ENCODE results near the gene MRPL27.

MRPL27 gene

GRCh38 chr17:50359005-50359699 lies 13.8 kb downstream of the MRPL27 start:
- no peaks in the 10 kb centered on the region for H3K27me3 ChIP-seq (ENCODE audit: control insufficient read depth in 3 of 3, insufficient read depth in 3 of 3, low read depth in 1 of 3, low read length in 3 of 3)
- H3K79me1 ChIP-seq (ENCODE audit: low read depth, low read length): peaks cover 13% of the 10 kb centered on the region
- peaks cover 49 to 69% of the 10 kb centered on the region in 2 donors for H3K36me3 ChIP-seq (replicated peaks in 1 of 2; ENCODE audit: control insufficient read depth in 2 of 2, insufficient read depth in 2 of 2, low read length in 2 of 2)
- H3K4me1 ChIP-seq (ENCODE audit: control insufficient read depth in 2 of 2, insufficient read depth in 1 of 2, low read depth in 1 of 2, low read length in 2 of 2): peaks cover 14 to 18% of the 10 kb centered on the region in 2 donors
- DNase-seq (ENCODE audit: low spot score): no peak
- no peak overlapping the region for H2BK120ac ChIP-seq (ENCODE audit: low read depth, low read length)
- H3K9me3 ChIP-seq (replicated peaks in 1 of 2; ENCODE audit: control insufficient read depth in 2 of 2, insufficient read depth in 1 of 2, low read depth in 1 of 2, low read length in 2 of 2): no peaks in the 10 kb centered on the region
- no peak overlapping the region for H2BK5ac ChIP-seq (ENCODE audit: low read length)
- no peak overlapping the region for H3K4ac ChIP-seq (ENCODE audit: low read length)
- H2AK5ac ChIP-seq (ENCODE audit: low read depth, low read length): no peak overlapping the region
- H4K91ac ChIP-seq (ENCODE audit: low read depth, low read length, poor library complexity): no peak overlapping the region
- H2BK12ac ChIP-seq (ENCODE audit: low read length): no peak overlapping the region
- peak overlapping the region; percentile 72 for H3K9ac ChIP-seq (ENCODE audit: low read depth, low read length, poor library complexity)
- H2BK15ac ChIP-seq (ENCODE audit: low read length): no peak overlapping the region
- no peak overlapping the region for H3K23ac ChIP-seq (ENCODE audit: low read depth, low read length, poor library complexity)
- no peak overlapping the region for H3K4me3 ChIP-seq (ENCODE audit: low read length in 2 of 2)
- no peak overlapping the region for H3K14ac ChIP-seq (ENCODE audit: low read length)
- no peak overlapping the region for H3K27ac ChIP-seq (replicated peaks; ENCODE audit: low read length)
- H3K18ac ChIP-seq (ENCODE audit: low read length): no peak overlapping the region
- no peak overlapping the region for H3K4me2 ChIP-seq (ENCODE audit: insufficient read depth, low read length, poor library complexity, severe bottlenecking)
- no peak overlapping the region for H2AFZ ChIP-seq (ENCODE audit: low read length)
- WGBS, 2 donors (ENCODE audit: extremely low coverage in 2 of 2, insufficient read length in 2 of 2, insufficient replicate concordance in 1 of 2): no CpG with 5 or more reads among the region's 5 CpGs
- no peak overlapping the region for H4K8ac ChIP-seq (ENCODE audit: low read depth, low read length)

GRCh38 chr17:50358177-50358576 lies 14.8 kb downstream of the MRPL27 start:
- Histone ChIP-seq H2BK12ac (ENCODE audit: low read length) (no peak overlapping the region), H2BK5ac (ENCODE audit: low read length) (no peak overlapping the region), H3K4me1 (ENCODE audit: control insufficient read depth in 2 of 2, insufficient read depth in 1 of 2, low read depth in 1 of 2, low read length in 2 of 2) (peaks cover 7 to 9% of the 10 kb centered on the region in 2 donors), H3K4me3 (ENCODE audit: low read length in 2 of 2) (no peak overlapping the region), H2BK15ac (ENCODE audit: low read length) (no peak overlapping the region), H3K36me3 (replicated peaks in 1 of 2; ENCODE audit: control insufficient read depth in 2 of 2, insufficient read depth in 2 of 2, low read length in 2 of 2) (peaks cover 57 to 79% of the 10 kb centered on the region in 2 donors), H3K27ac (replicated peaks; ENCODE audit: low read length) (no peak overlapping the region), H4K8ac (ENCODE audit: low read depth, low read length) (no peak overlapping the region), H3K79me1 (ENCODE audit: low read depth, low read length) (peaks cover 17% of the 10 kb centered on the region), H3K9me3 (replicated peaks in 1 of 2; ENCODE audit: control insufficient read depth in 2 of 2, insufficient read depth in 1 of 2, low read depth in 1 of 2, low read length in 2 of 2) (no peaks in the 10 kb centered on the region), H4K91ac (ENCODE audit: low read depth, low read length, poor library complexity) (no peak overlapping the region), H3K14ac (ENCODE audit: low read length) (no peak overlapping the region), H3K4ac (ENCODE audit: low read length) (no peak overlapping the region), H3K9ac (ENCODE audit: low read depth, low read length, poor library complexity) (no peak overlapping the region), H3K18ac (ENCODE audit: low read length) (no peak overlapping the region), H3K23ac (ENCODE audit: low read depth, low read length, poor library complexity) (no peak overlapping the region), H2AFZ (ENCODE audit: low read length) (no peak overlapping the region), H2AK5ac (ENCODE audit: low read depth, low read length) (no peak overlapping the region), H3K4me2 (ENCODE audit: insufficient read depth, low read length, poor library complexity, severe bottlenecking) (no peak overlapping the region), H2BK120ac (ENCODE audit: low read depth, low read length) (no peak overlapping the region), H3K27me3 (ENCODE audit: control insufficient read depth in 3 of 3, insufficient read depth in 3 of 3, low read depth in 1 of 3, low read length in 3 of 3) (no peaks in the 10 kb centered on the region)
- no peak for DNase-seq (ENCODE audit: low spot score)
- no CpG with 5 or more reads among the region's 17 CpGs for WGBS, 2 donors (ENCODE audit: extremely low coverage in 2 of 2, insufficient read length in 2 of 2, insufficient replicate concordance in 1 of 2)

DNA sequence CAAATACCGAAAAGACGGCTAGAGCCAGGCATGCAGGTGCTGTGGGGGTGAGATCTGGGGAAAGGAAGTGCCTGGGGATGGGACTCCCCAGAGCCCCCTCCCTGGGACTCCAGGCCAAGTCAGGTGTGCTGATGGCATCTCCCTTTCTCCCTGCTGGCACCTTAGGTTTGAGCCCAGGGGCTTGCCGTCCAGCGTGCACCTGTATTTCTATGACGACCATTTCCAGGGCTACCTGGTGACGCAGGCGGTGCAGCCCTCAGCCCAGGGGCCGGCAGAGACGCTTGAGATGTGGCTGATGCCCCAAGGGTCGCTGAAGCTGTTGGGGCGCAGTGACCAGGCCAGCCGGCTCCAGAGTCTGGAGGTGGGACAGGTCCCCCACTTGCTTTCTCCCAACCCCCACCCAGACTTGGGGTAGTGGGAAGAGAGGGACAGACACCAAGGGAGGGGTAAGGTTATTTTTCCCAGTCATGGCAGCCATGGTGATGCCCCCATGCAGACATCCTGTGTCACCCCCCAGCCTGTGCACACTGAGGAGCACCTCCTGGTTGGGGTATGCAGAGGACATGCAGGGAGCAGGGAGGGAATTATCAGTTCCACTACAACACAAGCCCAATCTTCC lies 16.0 kb downstream of the MRPL27 start:
- Histone ChIP-seq H3K14ac (ENCODE audit: low read length) (no peak overlapping the region), H3K18ac (ENCODE audit: low read length) (no peak overlapping the region), H3K27ac (replicated peaks; ENCODE audit: low read length) (no peak overlapping the region), H2BK12ac (ENCODE audit: low read length) (no peak overlapping the region), H2AFZ (ENCODE audit: low read length) (no peak overlapping the region), H2BK120ac (ENCODE audit: low read depth, low read length) (no peak overlapping the region), H4K8ac (ENCODE audit: low read depth, low read length) (no peak overlapping the region), H3K4me2 (ENCODE audit: insufficient read depth, low read length, poor library complexity, severe bottlenecking) (no peak overlapping the region), H3K4me3 (ENCODE audit: low read length in 2 of 2) (no peak overlapping the region), H2BK5ac (ENCODE audit: low read length) (no peak overlapping the region), H4K91ac (ENCODE audit: low read depth, low read length, poor library complexity) (no peak overlapping the region), H3K79me1 (ENCODE audit: low read depth, low read length) (peaks cover 17% of the 10 kb centered on the region), H3K27me3 (ENCODE audit: control insufficient read depth in 3 of 3, insufficient read depth in 3 of 3, low read depth in 1 of 3, low read length in 3 of 3) (no peaks in the 10 kb centered on the region), H3K9ac (ENCODE audit: low read depth, low read length, poor library complexity) (no peak overlapping the region), H2BK15ac (ENCODE audit: low read length) (no peak overlapping the region), H2AK5ac (ENCODE audit: low read depth, low read length) (no peak overlapping the region), H3K36me3 (replicated peaks in 1 of 2; ENCODE audit: control insufficient read depth in 2 of 2, insufficient read depth in 2 of 2, low read length in 2 of 2) (peaks cover 61 to 91% of the 10 kb centered on the region in 2 donors), H3K4me1 (ENCODE audit: control insufficient read depth in 2 of 2, insufficient read depth in 1 of 2, low read depth in 1 of 2, low read length in 2 of 2) (peaks cover 0 to 2% of the 10 kb centered on the region in 2 donors), H3K9me3 (replicated peaks in 1 of 2; ENCODE audit: control insufficient read depth in 2 of 2, insufficient read depth in 1 of 2, low read depth in 1 of 2, low read length in 2 of 2) (no peaks in the 10 kb centered on the region), H3K4ac (ENCODE audit: low read length) (no peak overlapping the region), H3K23ac (ENCODE audit: low read depth, low read length, poor library complexity) (no peak overlapping the region)
- no CpG with 5 or more reads among the region's 12 CpGs for WGBS, 2 donors (ENCODE audit: extremely low coverage in 2 of 2, insufficient read length in 2 of 2, insufficient replicate concordance in 1 of 2)
- DNase-seq (ENCODE audit: low spot score): no peak

DNA sequence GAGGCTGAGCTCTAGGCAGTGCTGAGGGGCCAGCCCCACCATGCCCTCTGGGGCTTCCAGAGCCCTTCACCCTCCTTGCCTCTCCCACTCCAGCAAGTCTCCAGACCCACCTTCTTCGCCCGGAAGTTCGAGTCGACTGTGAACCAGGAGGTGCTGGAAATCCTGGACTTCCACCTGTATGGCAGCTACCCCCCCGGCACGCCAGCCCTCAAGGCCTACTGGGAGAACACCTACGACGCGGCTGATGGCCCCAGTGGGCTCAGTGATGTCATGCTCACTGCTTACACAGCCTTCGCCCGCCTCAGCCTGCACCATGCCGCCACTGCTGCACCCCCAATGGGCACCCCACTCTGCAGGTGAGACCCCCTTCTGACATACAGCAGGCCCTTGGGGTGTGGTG lies 16.6 kb downstream of the MRPL27 start:
- H3K4ac ChIP-seq (ENCODE audit: low read length): no peak overlapping the region
- H3K14ac ChIP-seq (ENCODE audit: low read length): no peak overlapping the region
- H3K9me3 ChIP-seq (replicated peaks in 1 of 2; ENCODE audit: control insufficient read depth in 2 of 2, insufficient read depth in 1 of 2, low read depth in 1 of 2, low read length in 2 of 2): no peaks in the 10 kb centered on the region
- peak overlapping the region; percentile 65 for H3K23ac ChIP-seq (ENCODE audit: low read depth, low read length, poor library complexity)
- no peak overlapping the region for H2BK5ac ChIP-seq (ENCODE audit: low read length)
- no peak overlapping the region for H2AFZ ChIP-seq (ENCODE audit: low read length)
- DNase-seq (ENCODE audit: low spot score): no peak
- no peak overlapping the region for H3K4me3 ChIP-seq (ENCODE audit: low read length in 2 of 2)
- no peak overlapping the region for H4K8ac ChIP-seq (ENCODE audit: low read depth, low read length)
- H3K36me3 ChIP-seq (replicated peaks in 1 of 2; ENCODE audit: control insufficient read depth in 2 of 2, insufficient read depth in 2 of 2, low read length in 2 of 2): peaks cover 63 to 94% of the 10 kb centered on the region in 2 donors
- H2AK5ac ChIP-seq (ENCODE audit: low read depth, low read length): no peak overlapping the region
- H3K4me1 ChIP-seq (ENCODE audit: control insufficient read depth in 2 of 2, insufficient read depth in 1 of 2, low read depth in 1 of 2, low read length in 2 of 2): peaks cover 0 to 2% of the 10 kb centered on the region in 2 donors
- H3K79me1 ChIP-seq (ENCODE audit: low read depth, low read length): peaks cover 19% of the 10 kb centered on the region
- no peak overlapping the region for H3K18ac ChIP-seq (ENCODE audit: low read length)
- no peak overlapping the region for H3K9ac ChIP-seq (ENCODE audit: low read depth, low read length, poor library complexity)
- WGBS, 2 donors (ENCODE audit: extremely low coverage in 2 of 2, insufficient read length in 2 of 2, insufficient replicate concordance in 1 of 2): no CpG with 5 or more reads among the region's 12 CpGs
- no peak overlapping the region for H3K27ac ChIP-seq (replicated peaks; ENCODE audit: low read length)
- no peak overlapping the region for H2BK15ac ChIP-seq (ENCODE audit: low read length)
- no peaks in the 10 kb centered on the region for H3K27me3 ChIP-seq (ENCODE audit: control insufficient read depth in 3 of 3, insufficient read depth in 3 of 3, low read depth in 1 of 3, low read length in 3 of 3)
- H4K91ac ChIP-seq (ENCODE audit: low read depth, low read length, poor library complexity): no peak overlapping the region
- H2BK12ac ChIP-seq (ENCODE audit: low read length): no peak overlapping the region
- H3K4me2 ChIP-seq (ENCODE audit: insufficient read depth, low read length, poor library complexity, severe bottlenecking): no peak overlapping the region
- H2BK120ac ChIP-seq (ENCODE audit: low read depth, low read length): no peak overlapping the region

All from neuronal stem cell (in vitro differentiated cells).